ENCODE data around the gene RGS14. TPM values are rescaled to one million over a fixed set of nuclear protein-coding genes. Genes with fewer than 3 reads are reported as not detected.
"Not testable (repeated sequence)": the region's sequence is repeated elsewhere in the genome, so short reads cannot be mapped to it uniquely, and the experiment has no call there.

Gene RGS14
- total RNA-seq, 1 experiment from 2014 or later = 11.9 TPM

DNA sequence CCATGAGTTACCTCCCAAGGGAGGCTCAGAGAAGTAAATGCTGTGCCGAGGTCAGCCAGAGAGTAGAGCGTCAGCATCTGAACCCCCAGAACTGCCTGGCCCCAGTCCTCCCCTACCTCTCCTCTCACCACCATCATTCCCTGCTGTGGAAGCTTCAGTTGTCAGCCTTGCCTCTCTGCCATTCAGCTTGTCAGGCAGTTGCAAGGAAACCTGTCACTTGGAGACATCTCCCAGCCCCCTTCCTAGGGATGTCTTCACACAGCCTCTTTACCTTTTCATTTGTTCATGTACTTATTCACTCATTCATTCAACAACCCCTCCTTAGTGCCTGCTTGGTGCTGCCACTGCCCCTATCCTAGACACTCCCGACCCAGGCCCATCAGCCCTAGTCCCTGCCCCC is 2.1 kb downstream of the RGS14 start:
- intact Hi-C loops (cut with micrococcal nuclease; ENCODE audit: unreplicated experiment) = no loop called here
- Histone ChIP-seq H3K27ac (no peak overlapping the region), H3K27me3 (ENCODE audit: insufficient read depth, low read depth) (peaks cover 14% of the 10 kb centered on the region; the same call in 1 of the 2 replicates), H3K9me2 (ENCODE audit: insufficient read depth) (no peaks in the 10 kb centered on the region), H3K4me1 (replicated peaks; ENCODE audit: insufficient read depth) (0 out of 2 replicates have a peak, but pooled peaks cover 4% of the 10 kb centered on the region), H3K4me2 (no peak overlapping the region), H3K4me3 (no peak overlapping the region), H3K36me3 (ENCODE audit: low read depth) (no peaks in the 10 kb centered on the region), H4K20me1 (ENCODE audit: insufficient read depth) (no peaks in the 10 kb centered on the region), H2AFZ (no peak overlapping the region), H3K9me3 (ENCODE audit: insufficient read depth, low read depth) (no peaks in the 10 kb centered on the region), H3K79me2 (ENCODE audit: low read depth) (no peaks in the 10 kb centered on the region), H3F3A (ENCODE audit: insufficient read depth, low read depth) (peaks cover 7% of the 10 kb centered on the region; the same call in 1 of the 2 replicates)
- ChIA-PET CTCF (no interaction called here), POLR2A (ENCODE audit: unreplicated experiment) (no interaction called here)
- no peak for TF ChIP-seq EZH2 (IDR thresholded peaks at IDR 0.05; ENCODE audit: low read depth)
- TF ChIP-seq, protein P1, sequence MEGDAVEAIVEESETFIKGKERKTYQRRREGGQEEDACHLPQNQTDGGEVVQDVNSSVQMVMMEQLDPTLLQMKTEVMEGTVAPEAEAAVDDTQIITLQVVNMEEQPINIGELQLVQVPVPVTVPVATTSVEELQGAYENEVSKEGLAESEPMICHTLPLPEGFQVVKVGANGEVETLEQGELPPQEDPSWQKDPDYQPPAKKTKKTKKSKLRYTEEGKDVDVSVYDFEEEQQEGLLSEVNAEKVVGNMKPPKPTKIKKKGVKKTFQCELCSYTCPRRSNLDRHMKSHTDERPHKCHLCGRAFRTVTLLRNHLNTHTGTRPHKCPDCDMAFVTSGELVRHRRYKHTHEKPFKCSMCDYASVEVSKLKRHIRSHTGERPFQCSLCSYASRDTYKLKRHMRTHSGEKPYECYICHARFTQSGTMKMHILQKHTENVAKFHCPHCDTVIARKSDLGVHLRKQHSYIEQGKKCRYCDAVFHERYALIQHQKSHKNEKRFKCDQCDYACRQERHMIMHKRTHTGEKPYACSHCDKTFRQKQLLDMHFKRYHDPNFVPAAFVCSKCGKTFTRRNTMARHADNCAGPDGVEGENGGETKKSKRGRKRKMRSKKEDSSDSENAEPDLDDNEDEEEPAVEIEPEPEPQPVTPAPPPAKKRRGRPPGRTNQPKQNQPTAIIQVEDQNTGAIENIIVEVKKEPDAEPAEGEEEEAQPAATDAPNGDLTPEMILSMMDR (conservative IDR thresholded peaks at IDR 0.05) = no peak
- BruUV-seq (replicated peaks) = no TSS peak
- DNase-seq = no peak

- H3K27ac ChIP-seq; H3K9me3 ChIP-seq (ENCODE audit: insufficient read depth, low read depth); H3K4me1 ChIP-seq (replicated peaks; ENCODE audit: insufficient read depth); H3K4me3 ChIP-seq; H3K4me2 ChIP-seq; H3K79me2 ChIP-seq (ENCODE audit: low read depth); BruUV-seq (replicated peaks); H3K9me2 ChIP-seq (ENCODE audit: insufficient read depth); DNase-seq; intact Hi-C loops (cut with micrococcal nuclease; ENCODE audit: unreplicated experiment); H3K36me3 ChIP-seq (ENCODE audit: low read depth); H4K20me1 ChIP-seq (ENCODE audit: insufficient read depth); H2AFZ ChIP-seq: not testable (repeated sequence)
- peaks cover 13% of the 10 kb centered on the region; the same call in 1 of the 2 replicates for H3F3A ChIP-seq (ENCODE audit: insufficient read depth, low read depth)
- POLR2A ChIA-PET (ENCODE audit: unreplicated experiment) = interaction anchor here (0.5 kb wide), 1 partner anchor 423 kb away, joined by 25 read pairs; no protein-coding TSS in a partner anchor
- peaks cover 14% of the 10 kb centered on the region; the same call in 1 of the 2 replicates for H3K27me3 ChIP-seq (ENCODE audit: insufficient read depth, low read depth)
- CTCF ChIA-PET = interaction anchor here (1.1 kb wide), 1 partner anchor 10 kb away, joined by 3 read pairs; no protein-coding TSS in a partner anchor
These were observed 3.0 kb downstream of the RGS14 start for GRCh38 chr5:177360740-177361139.

GRCh38 chr5:177361418-177362291 is 3.9 kb downstream of the RGS14 start:
- no peak overlapping the region for H3K4me2 ChIP-seq
- H3K4me3 ChIP-seq = no peak overlapping the region
- no peaks in the 10 kb centered on the region for H3K36me3 ChIP-seq (ENCODE audit: low read depth)
- no peak for DNase-seq
- intact Hi-C loops (cut with micrococcal nuclease; ENCODE audit: unreplicated experiment) = no loop called here
- H3F3A ChIP-seq (ENCODE audit: insufficient read depth, low read depth) = peaks cover 13% of the 10 kb centered on the region; the same call in 1 of the 2 replicates
- no TSS peak for BruUV-seq (replicated peaks)
- 0 out of 2 replicates have a peak, but pooled peaks cover 4% of the 10 kb centered on the region for H3K4me1 ChIP-seq (replicated peaks; ENCODE audit: insufficient read depth)
- H3K27ac ChIP-seq = no peak overlapping the region
- no peak overlapping the region for H2AFZ ChIP-seq
- no peaks in the 10 kb centered on the region for H4K20me1 ChIP-seq (ENCODE audit: insufficient read depth)
- H3K9me2 ChIP-seq (ENCODE audit: insufficient read depth) = no peaks in the 10 kb centered on the region
- no peaks in the 10 kb centered on the region for H3K79me2 ChIP-seq (ENCODE audit: low read depth)
- H3K27me3 ChIP-seq (ENCODE audit: insufficient read depth, low read depth) = peaks cover 14% of the 10 kb centered on the region; the same call in 1 of the 2 replicates
- TF ChIP-seq, protein P1 (conservative IDR thresholded peaks at IDR 0.05) = no peak
- no peak for TF ChIP-seq EZH2 (IDR thresholded peaks at IDR 0.05; ENCODE audit: low read depth)
- ChIA-PET CTCF (interaction anchor here (1.1 kb wide), 1 partner anchor 9 kb away, joined by 3 read pairs; no protein-coding TSS in a partner anchor), POLR2A (ENCODE audit: unreplicated experiment) (interaction anchor here (0.5 to 0.6 kb wide), 2 partner anchors 424 to 1436 kb away, joined by 5 to 25 read pairs; no protein-coding TSS in a partner anchor)
- H3K9me3 ChIP-seq (ENCODE audit: insufficient read depth, low read depth) = no peaks in the 10 kb centered on the region

Data from PC-9 (cell line).